Raji (cell line): ENCODE measurements around the gene CCR4.

Source experiments
- POLR2A ChIP-seq: IDR thresholded peaks from 2 replicates; pipeline ENCODE4 v1.6.1; 2011; ENCODE audit warnings: low read depth, low read length, control low read depth; ENCODE audit not compliant: insufficient read depth

CCR4 gene

GRCh38 chr3:32951410-32951811 lies at the start of gene CCR4:
Gene CCR4, plus strand, starts transcription at chr3:32951644. Its CDS starts 1,779 bp downstream, at chr3:32953423.
- no peak for TF ChIP-seq POLR2A

DNA sequence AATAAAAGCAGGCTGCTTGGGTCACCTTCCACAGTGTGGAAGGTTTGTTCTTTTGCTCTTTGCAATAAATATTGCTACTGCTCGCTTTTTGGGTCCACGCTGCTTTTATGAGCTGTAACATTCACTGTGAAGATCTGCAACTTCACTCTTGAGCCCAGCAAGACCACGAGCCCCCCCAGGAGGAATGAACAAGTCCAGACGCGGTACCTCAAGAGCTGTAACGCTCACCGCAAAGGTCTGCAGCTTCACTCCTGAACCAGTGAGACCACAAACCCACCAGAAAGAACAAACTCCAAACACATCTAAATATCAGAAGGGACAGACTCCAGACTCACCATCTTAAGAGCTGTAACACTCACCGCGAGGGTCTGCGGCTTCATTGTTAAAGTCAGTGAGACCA lies 47.5 kb upstream of the CCR4 start:
- no peak for TF ChIP-seq POLR2A

GRCh38 chr3:32909999-32910398 lies 41.4 kb upstream of the CCR4 start:
- TF ChIP-seq POLR2A = no peak

GRCh38 chr3:32910954-32911353 lies 40.5 kb upstream of the CCR4 start:
- no peak for TF ChIP-seq POLR2A

DNA sequence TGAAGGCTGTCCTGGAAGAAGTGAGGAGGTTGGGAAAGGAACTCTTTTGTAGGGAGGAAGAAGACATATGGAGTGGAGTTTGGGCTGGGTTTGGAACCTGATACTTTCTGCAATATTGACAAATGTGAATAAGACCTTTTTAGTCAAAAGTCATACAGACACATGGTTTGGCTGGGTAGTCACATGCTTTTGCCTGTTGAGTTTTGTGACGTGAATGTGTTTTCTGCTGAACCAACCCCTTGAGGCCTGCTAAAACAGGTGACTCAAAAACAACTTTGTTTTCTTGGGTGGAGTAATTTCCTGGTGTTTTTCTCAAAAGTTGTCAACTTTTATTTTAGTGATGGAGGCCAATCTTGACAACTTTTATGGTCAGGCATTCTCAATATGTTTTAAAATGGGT lies 39.4 kb upstream of the CCR4 start:
- no peak for TF ChIP-seq POLR2A

- no peak for TF ChIP-seq POLR2A
Measured at GRCh38 chr3:32913790-32914446, 37.5 kb upstream of the CCR4 start.

DNA sequence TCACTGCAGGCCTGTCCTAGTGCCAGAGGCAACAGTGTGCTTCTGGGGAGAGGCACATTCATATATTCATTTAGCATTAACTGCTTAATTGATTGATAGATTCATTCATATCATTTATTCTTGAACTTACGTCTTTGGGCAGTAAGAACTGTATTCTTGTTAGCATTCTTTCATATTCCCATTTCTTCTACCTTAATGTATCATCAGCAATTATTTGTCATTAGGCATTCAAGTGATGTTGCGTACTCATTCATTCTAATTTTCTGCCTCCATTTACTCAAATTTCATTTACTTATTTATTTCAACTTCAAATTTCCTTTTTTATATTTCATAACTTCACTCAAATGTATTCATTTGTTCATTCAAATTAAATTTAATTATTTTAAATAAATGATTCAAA lies 31.5 kb upstream of the CCR4 start:
- TF ChIP-seq POLR2A = no peak

- no peak for TF ChIP-seq POLR2A
Measured at GRCh38 chr3:32922078-32922477, 29.4 kb upstream of the CCR4 start.

DNA sequence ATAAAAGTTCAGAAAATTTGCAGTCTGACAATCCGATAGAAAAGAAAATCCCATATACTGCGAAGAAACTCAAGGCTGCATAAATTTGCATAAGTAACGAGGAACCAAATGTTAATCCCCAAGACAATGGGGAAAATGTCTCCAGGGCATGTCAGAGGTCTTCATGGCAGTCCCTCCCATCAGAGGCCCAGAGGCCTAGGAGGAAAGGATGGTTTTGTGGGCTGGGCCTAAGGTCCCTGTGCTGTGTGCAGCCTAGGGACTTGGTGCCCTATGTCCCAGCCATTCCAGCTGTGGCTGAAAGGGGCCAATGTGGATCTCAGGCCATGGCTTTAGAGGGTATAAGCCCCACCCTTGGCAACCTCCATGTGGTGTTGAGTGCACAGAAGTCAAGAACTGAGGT lies 21.3 kb upstream of the CCR4 start:
- TF ChIP-seq POLR2A = no peak

GRCh38 chr3:32934150-32934742 lies 17.2 kb upstream of the CCR4 start:
- TF ChIP-seq POLR2A = no peak

DNA sequence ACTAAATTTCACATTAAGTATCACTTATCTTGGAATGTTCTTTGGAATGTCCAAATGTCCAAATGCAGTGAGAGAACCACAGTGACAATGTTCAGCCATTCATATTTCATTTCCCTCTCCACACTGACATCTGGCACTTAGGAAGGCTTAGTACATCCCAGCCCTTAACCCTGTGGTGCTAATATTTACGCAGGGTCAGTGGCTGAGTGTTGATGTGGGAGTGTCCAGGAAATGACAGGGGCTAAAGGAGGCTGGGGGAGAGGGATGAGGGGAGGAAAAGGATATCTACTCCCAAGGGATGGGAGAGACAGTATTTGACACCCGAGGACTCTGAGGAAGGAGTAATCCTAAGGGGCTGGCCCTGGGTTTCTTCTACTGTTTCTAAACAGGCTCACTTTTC lies 14.1 kb upstream of the CCR4 start:
- TF ChIP-seq POLR2A = no peak

DNA sequence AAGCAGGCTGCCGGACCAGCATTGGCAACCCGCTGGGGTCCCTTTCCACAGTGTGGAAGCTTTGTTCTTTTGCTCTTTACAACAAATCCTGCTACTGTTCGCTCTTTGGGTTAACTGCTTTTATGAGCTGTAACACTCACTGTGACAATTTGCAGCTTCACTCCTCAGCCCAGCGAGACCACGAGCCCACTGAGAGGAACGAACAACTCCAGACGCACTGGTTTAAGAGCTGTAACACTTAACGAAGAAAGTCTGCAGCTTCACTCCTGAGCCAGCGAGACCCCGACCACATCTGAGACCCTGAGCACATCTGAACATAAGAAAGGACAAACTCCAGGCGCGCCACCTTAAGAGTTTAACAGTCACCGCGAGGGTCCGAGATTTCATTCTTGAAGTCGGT lies 10.7 kb upstream of the CCR4 start:
- no peak for TF ChIP-seq POLR2A

GRCh38 chr3:32945136-32945535 lies 6.3 kb upstream of the CCR4 start:
- no peak for TF ChIP-seq POLR2A

DNA sequence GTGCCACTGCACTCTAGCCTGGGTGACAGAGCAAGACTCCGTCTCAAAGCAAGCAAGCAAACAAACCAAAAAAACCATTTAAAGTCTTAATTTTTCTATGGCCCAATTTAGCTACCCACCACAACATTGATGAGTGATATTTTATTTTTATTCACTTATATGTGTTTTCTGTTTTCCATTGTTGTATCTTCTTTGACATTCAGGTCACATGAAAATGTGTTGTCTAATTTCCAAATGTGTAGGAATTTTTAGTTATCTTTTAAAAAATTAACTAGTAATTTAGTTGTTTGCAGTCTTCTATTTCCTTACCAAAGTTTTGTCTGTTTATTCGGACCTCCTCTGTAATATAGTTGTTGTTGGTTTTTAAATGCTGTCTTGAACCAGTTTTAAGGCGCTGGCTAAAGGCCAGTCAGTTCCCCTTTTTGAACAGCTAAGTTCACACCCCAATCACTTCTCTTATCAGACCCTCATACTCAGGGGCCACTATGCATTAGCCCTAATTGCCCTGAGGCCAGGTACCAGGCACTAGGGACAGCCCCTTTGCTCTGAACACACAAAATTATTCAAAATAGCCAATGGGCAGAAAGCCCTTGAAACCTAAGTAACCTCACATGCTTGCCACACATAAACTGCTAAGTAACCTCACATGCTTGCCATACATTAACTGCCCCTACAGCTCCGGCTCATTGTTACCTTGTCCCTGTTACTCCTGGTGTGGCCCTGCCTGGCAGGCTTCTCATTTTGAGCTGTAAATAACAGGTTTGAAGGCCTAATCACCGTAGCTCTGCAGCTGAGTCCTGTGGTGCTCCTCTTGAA lies 4.3 kb upstream of the CCR4 start:
- no peak for TF ChIP-seq POLR2A

- TF ChIP-seq POLR2A = no peak
Measured at GRCh38 chr3:32947789-32948238, 3.6 kb upstream of the CCR4 start.
